Stomach (tissue), 4 donors: Measurements from ENCODE around the gene USP9X.

Experiments
- POLR2A ChIP-seq, 4 donors: fragments of 450-650 bp; IDR thresholded peaks; one replicate each; pipeline ENCODE4 v1.6.1; 2016; ENCODE audit warnings: antibody characterized with exemption in 4 of 4, control low read depth in 2 of 4, mild to moderate bottlenecking in 1 of 4, moderate library complexity in 1 of 4
- POLR2AphosphoS5 ChIP-seq, 3 donors: sonication (generic); formaldehyde crosslinking; IDR thresholded peaks; one replicate each; pipeline ENCODE4 v1.6.1; 2016; ENCODE audit warnings: antibody characterized with exemption in 3 of 3
- TF ChIP-seq, protein P1 (sequence below), 7 experiments: fragments of 450-650 bp in 4 of 7; fragments of 200-600 bp in 3 of 7; sonication (generic) in 3 of 7; IDR thresholded peaks; one replicate each; pipeline ENCODE4 v1.5.1; 2016 to 2019; ENCODE audit warnings: antibody characterized with exemption in 7 of 7, control low read depth in 2 of 7, mild to moderate bottlenecking in 1 of 7

GRCh38 chrX:41145920-41146608 is 60.8 kb downstream of the USP9X start:
- TF ChIP-seq, protein P1, sequence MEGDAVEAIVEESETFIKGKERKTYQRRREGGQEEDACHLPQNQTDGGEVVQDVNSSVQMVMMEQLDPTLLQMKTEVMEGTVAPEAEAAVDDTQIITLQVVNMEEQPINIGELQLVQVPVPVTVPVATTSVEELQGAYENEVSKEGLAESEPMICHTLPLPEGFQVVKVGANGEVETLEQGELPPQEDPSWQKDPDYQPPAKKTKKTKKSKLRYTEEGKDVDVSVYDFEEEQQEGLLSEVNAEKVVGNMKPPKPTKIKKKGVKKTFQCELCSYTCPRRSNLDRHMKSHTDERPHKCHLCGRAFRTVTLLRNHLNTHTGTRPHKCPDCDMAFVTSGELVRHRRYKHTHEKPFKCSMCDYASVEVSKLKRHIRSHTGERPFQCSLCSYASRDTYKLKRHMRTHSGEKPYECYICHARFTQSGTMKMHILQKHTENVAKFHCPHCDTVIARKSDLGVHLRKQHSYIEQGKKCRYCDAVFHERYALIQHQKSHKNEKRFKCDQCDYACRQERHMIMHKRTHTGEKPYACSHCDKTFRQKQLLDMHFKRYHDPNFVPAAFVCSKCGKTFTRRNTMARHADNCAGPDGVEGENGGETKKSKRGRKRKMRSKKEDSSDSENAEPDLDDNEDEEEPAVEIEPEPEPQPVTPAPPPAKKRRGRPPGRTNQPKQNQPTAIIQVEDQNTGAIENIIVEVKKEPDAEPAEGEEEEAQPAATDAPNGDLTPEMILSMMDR (IDR thresholded peaks at IDR 0.05), result no peak
- TF ChIP-seq POLR2AphosphoS5 (IDR thresholded peaks at IDR 0.05) (peak in 1 of 3 donors; percentile 21), POLR2A (IDR thresholded peaks at IDR 0.05) (no peak)
